ENCODE data around the gene WASL.
A peak's percentile ranks its signal among the peaks of the same experiment; 100 is the strongest.

The WASL gene

DNA sequence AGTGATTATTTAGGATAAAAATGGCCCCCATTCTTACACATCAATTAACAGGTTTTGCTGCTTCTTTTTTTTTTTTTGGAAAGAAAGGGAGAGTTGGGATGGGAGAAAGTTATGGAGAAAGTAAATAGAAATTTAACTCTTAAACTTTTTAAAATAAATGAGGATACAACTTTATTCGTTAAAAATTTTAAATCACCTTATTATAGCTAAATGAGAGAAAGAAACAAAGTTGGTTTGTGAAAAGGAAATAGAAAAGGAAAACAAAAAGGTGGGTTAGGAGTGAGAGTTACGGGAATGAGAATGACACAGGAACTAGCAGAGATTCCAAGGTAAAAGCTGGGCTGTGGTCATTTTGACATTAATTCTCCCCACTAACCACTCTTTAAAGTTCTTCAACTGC lies 58.3 kb downstream of the WASL start:
- no peak for DNase-seq (ENCODE audit: low spot score)

DNA sequence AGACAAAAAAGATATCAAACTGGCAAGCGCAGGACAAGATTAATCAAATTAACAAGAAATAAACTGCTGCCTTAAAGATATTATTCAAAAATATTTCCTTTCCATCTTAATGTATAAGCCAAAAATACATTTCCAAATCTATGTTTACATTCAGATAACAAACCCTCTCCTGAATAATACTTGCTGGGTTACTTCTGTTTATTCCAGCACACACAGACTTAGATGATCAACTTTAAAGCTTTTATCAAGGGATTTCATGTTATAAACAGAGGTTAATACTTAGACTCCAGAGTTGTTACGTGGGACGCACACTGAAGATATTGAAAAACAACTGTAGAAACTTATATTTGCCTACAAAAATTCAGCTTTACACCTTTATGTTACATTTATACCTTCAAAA lies 59.6 kb downstream of the WASL start:
- DNase-seq (ENCODE audit: low spot score): no peak

- no peak for DNase-seq (ENCODE audit: low spot score)
Observed at GRCh38 chr7:123687727-123688126, 61.1 kb downstream of the WASL start.

DNA sequence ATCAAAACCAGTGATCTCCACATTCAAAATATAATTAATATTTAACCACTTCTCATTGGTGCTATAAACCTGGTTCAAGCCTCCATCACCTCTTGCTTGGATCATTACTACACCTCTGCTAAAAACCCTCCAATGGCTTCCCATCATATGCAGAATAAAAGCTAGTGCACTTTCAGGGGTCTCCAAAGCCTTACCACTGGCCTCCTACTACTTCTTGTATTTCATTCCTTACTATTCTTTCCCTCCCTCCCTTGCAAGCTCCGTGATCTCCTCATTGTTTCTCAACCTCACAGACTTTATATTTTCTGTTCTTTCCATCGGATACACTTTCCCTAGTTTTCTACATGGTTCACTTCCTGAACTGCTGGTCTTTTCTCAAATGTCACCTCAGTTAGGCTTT lies 61.6 kb downstream of the WASL start:
- DNase-seq (ENCODE audit: low spot score): no peak

GRCh38 chr7:123682690-123683089 lies 66.1 kb downstream of the WASL start:
- DNase-seq (ENCODE audit: low spot score): peak; percentile 47

GRCh38 chr7:123681561-123681960 lies 67.2 kb downstream of the WASL start:
- no peak for DNase-seq (ENCODE audit: low spot score)

- no peak for DNase-seq (ENCODE audit: low spot score)
Observed at GRCh38 chr7:123680580-123680979, 68.2 kb downstream of the WASL start.

GRCh38 chr7:123679614-123680013 lies 69.2 kb downstream of the WASL start:
- no peak for DNase-seq (ENCODE audit: low spot score)

GRCh38 chr7:123677061-123677715 lies 71.6 kb downstream of the WASL start:
- DNase-seq (ENCODE audit: low spot score): no peak

GRCh38 chr7:123675181-123675473 lies 73.7 kb downstream of the WASL start:
- no peak for DNase-seq (ENCODE audit: low spot score)

- DNase-seq (ENCODE audit: low spot score): no peak
Observed at GRCh38 chr7:123674399-123675180, 74.2 kb downstream of the WASL start.

GRCh38 chr7:123673752-123674398 lies 74.9 kb downstream of the WASL start:
- no peak for DNase-seq (ENCODE audit: low spot score)

DNA sequence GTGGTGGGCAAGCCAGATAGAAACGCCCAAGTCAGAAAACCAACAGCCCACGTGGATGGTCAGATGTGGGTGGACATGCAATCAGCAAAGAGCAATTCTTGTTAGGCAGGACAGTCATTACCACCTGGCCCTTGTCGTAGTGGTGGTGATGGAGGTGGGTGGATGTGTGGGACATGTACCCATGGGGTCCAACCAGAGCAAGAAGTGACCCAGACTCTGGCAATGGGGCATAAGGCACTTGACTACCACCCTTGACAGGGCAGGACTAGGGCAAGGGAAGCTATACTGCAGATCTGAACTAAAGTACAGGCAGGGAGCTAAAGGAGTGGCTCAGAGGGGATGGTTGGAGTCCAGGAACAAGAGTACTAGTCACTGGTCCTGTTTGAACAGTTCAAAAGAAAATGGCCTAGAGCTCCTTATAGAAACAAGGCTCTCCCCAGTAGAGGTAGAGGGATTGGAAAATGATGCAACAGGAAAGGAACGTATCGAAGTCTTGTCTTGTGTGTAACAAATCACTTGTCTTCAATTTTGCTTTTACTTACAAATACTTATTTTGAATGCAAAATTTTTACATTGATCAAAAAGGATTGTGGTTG lies 75.6 kb downstream of the WASL start:
- no peak for DNase-seq (ENCODE audit: low spot score)

GRCh38 chr7:123669485-123669884 lies 79.3 kb downstream of the WASL start:
- DNase-seq (ENCODE audit: low spot score): no peak

DNA sequence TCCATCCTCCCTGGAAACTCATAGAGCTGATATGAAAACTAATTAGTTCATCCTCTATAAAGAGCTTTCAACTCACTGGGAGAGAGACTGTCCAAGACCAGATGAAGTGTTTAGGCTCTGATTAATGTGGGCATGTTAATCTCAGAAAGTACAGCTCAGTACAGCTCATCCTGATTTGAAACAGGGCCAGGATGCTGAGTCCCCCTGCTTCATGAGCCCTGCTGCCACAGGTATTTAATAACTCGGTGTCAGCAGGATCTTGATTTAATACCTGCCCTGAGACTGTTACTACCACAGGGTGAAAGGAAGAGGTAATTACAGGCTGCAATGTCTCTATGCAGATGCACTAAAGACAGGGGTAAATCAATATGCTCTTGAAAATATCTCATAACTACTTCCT lies 82.3 kb downstream of the WASL start:
- no peak for DNase-seq (ENCODE audit: low spot score)

DNA sequence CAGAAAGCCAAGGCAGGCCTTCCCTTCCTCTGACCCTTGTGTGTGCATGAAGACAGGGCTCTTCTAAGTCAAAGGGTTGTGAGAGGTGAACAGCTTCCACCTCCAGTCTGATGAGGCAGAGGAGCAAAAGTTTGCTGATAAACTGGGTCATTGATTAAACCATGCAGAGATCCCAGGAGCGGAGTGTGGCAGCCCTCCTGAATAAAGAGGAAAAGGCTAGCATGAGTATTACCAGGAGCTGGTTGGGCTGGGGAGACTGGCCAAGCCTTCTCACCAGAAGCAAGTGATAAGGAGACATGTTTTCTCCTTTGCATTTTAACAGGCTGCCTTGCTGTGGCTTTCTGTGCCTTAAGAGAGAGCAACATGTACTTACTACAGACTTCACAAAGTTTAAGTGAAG lies 82.9 kb downstream of the WASL start:
- no peak for DNase-seq (ENCODE audit: low spot score)

DNA sequence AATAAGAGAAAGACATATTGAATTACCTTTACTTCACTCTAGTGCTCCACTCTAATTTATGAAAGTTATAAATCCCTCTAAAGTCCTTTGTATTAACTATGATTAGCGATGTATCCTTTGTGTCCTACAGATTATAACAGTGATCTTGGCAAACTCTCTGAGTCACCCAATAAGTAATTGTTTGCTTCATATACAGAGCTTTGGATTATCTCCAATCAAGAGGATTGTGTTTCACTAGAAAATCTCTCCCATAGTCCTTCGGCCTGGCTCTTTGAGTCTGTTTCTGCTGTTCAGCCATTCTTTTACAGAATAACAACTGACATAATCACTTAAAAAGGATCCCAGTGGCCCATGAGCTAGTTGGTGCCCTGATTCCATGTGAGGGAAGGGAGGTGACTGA lies 83.6 kb downstream of the WASL start:
- DNase-seq (ENCODE audit: low spot score): no peak

- no peak for DNase-seq (ENCODE audit: low spot score)
Observed at GRCh38 chr7:123663200-123663599, 85.6 kb downstream of the WASL start.

- DNase-seq (ENCODE audit: low spot score): no peak
Observed at GRCh38 chr7:123662755-123663154, 86.0 kb downstream of the WASL start.

DNA sequence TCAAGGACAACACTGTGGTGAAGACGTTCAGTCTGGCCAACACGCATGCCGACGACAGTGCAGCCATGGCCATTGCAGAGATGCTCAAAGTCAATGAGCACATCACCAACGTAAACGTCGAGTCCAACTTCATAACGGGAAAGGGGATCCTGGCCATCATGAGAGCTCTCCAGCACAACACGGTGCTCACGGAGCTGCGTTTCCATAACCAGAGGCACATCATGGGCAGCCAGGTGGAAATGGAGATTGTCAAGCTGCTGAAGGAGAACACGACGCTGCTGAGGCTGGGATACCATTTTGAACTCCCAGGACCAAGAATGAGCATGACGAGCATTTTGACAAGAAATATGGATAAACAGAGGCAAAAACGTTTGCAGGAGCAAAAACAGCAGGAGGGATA lies 86.5 kb downstream of the WASL start:
- no peak for DNase-seq (ENCODE audit: low spot score)

- DNase-seq (ENCODE audit: low spot score): no peak
Observed at GRCh38 chr7:123661765-123662164, 87.0 kb downstream of the WASL start.

DNA sequence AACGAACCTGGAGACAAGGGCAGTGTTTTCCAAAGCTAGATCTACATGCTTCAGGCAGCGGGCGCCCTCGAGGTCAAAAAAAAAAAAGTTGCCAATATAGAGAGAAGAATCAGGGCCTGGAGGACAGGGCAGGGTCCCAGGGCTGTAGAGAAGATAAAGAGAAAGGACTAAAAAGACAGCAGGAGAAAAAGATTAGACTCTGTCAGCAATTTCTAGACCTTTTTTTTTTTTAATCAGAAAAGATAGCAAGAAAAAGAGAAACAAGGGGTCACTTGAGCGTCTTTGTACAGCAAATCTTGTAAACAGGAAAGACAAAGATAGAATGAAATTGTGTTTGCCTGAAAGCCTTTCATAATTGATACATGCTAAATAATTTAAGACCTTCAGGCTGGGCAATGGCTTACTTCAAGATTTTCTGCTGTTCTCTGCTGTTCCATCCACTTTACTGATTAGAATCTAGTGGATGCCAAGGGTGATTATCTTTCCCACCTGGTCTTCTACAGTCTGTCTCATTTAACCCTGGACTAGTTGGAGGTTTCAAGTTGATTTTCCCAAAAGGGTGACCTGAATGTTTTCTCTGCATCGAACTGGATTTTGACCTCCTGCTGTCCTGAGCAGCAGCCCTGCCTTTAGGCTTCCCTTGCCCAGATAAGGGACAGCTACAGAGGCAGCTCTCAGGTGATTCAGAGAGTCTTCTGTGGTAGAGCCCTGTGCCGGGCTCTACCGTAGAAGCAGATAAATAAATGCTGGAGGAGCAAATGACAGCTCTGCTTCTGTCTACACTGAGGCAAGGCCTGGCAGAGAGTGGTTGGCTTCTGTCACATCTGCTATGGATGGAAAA lies 88.1 kb downstream of the WASL start:
- no peak for DNase-seq (ENCODE audit: low spot score)
